ENCODE data around the gene PFDN1.

PFDN1 gene

GRCh38 chr5:140328036-140328764 lies 25.3 kb upstream of the PFDN1 start:
- no peak for DNase-seq

GRCh38 chr5:140327589-140327988 lies 24.7 kb upstream of the PFDN1 start:
- no peak for DNase-seq

- no peak for DNase-seq
These were observed 22.6 kb upstream of the PFDN1 start for GRCh38 chr5:140325486-140325885.

- peak; percentile 81 for DNase-seq
These were observed 21.8 kb upstream of the PFDN1 start for GRCh38 chr5:140324617-140325241.

GRCh38 chr5:140324041-140324600 lies 21.2 kb upstream of the PFDN1 start:
- DNase-seq = peak; percentile 79

GRCh38 chr5:140322751-140323731 lies 20.1 kb upstream of the PFDN1 start:
- DNase-seq = peak; percentile 97

GRCh38 chr5:140321796-140322195 lies 18.9 kb upstream of the PFDN1 start:
- no peak for DNase-seq

- no peak for DNase-seq
These were observed 16.9 kb upstream of the PFDN1 start for GRCh38 chr5:140319833-140320232.

- DNase-seq = no peak
These were observed 15.9 kb upstream of the PFDN1 start for GRCh38 chr5:140318792-140319191.

- peak; percentile 64 for DNase-seq
These were observed 15.0 kb upstream of the PFDN1 start for GRCh38 chr5:140317859-140318258.

GRCh38 chr5:140312791-140313189 lies 9.9 kb upstream of the PFDN1 start:
- DNase-seq = no peak

GRCh38 chr5:140312067-140312790 lies 9.3 kb upstream of the PFDN1 start:
- peak; percentile 89 for DNase-seq

GRCh38 chr5:140311011-140311467 lies 8.1 kb upstream of the PFDN1 start:
- peak; percentile 83 for DNase-seq

GRCh38 chr5:140310434-140310833 lies 7.5 kb upstream of the PFDN1 start:
- DNase-seq = no peak

- no peak for DNase-seq
These were observed 6.9 kb upstream of the PFDN1 start for GRCh38 chr5:140309706-140310249.

- DNase-seq = no peak
These were observed 2.6 kb upstream of the PFDN1 start for GRCh38 chr5:140305471-140305870.

- no peak for DNase-seq
These were observed 1.1 kb upstream of the PFDN1 start for GRCh38 chr5:140303966-140304365.

- DNase-seq = no peak
These were observed 1.8 kb downstream of the PFDN1 start for GRCh38 chr5:140301136-140301535.

- DNase-seq = no peak
These were observed 3.8 kb downstream of the PFDN1 start for GRCh38 chr5:140299056-140299455.

- peak; percentile 98 for DNase-seq
These were observed 4.7 kb downstream of the PFDN1 start for GRCh38 chr5:140298183-140298601.

GRCh38 chr5:140297283-140297682 lies 5.6 kb downstream of the PFDN1 start:
- DNase-seq = no peak

GRCh38 chr5:140296289-140296688 lies 6.6 kb downstream of the PFDN1 start:
- no peak for DNase-seq

Data from kidney glomerular epithelial cell (primary cell).